BE2C (cell line): ENCODE results near the gene EXTL1.

Experiments used
- DNase-seq: peaks from one replicate; pipeline ENCODE4 v3.0.0-alpha.2; 2020
- H3K27me3 ChIP-seq: fragments of 250-450 bp; sonication (Bioruptor Pico); 2 replicates; pipeline ENCODE4 v1.5.1; 2020; ENCODE audit warnings: mild to moderate bottlenecking
- H3K36me3 ChIP-seq: fragments of 250-450 bp; sonication (Bioruptor Pico); 2 replicates; pipeline ENCODE4 v1.5.1; 2020; ENCODE audit warnings: mild to moderate bottlenecking
- H3K4me1 ChIP-seq: fragments of 250-450 bp; sonication (Bioruptor Pico); 2 replicates; pipeline ENCODE4 v1.5.1; 2020
- H3K4me3 ChIP-seq: 2 replicates; pipeline ENCODE4 v1.5.1; 2011; ENCODE audit warnings: low read depth, low read length
- H3K9me3 ChIP-seq: fragments of 250-450 bp; sonication (Bioruptor Pico); 2 replicates; pipeline ENCODE4 v1.5.1; 2020
- CTCF ChIP-seq: IDR thresholded peaks from 2 replicates; pipeline ENCODE4 v1.5.1; 2012; ENCODE audit warnings: mild to moderate bottlenecking, low read depth, low read length

Gene EXTL1

GRCh38 chr1:26041978-26042377, 20.4 kb downstream of the EXTL1 start:
- H3K4me3 ChIP-seq: no peak overlapping the region
- H3K9me3 ChIP-seq: no peaks in the 10 kb centered on the region
- H3K27me3 ChIP-seq: peaks cover 34% of the 10 kb centered on the region
- DNase-seq: no peak
- no peak for TF ChIP-seq CTCF
- no peaks in the 10 kb centered on the region for H3K36me3 ChIP-seq
- H3K4me1 ChIP-seq: no peaks in the 10 kb centered on the region

- H3K4me3 ChIP-seq: no peak overlapping the region
- H3K4me1 ChIP-seq: no peaks in the 10 kb centered on the region
- no peaks in the 10 kb centered on the region for H3K36me3 ChIP-seq
- no peaks in the 10 kb centered on the region for H3K9me3 ChIP-seq
- DNase-seq: no peak
- no peak for TF ChIP-seq CTCF
- H3K27me3 ChIP-seq: peaks cover 49% of the 10 kb centered on the region
Observed at GRCh38 chr1:26043765-26044164, 22.2 kb downstream of the EXTL1 start.

GRCh38 chr1:26044414-26044813, 22.8 kb downstream of the EXTL1 start:
- H3K9me3 ChIP-seq: no peaks in the 10 kb centered on the region
- TF ChIP-seq CTCF: no peak
- DNase-seq: no peak
- H3K4me3 ChIP-seq: no peak overlapping the region
- peaks cover 51% of the 10 kb centered on the region for H3K27me3 ChIP-seq
- H3K4me1 ChIP-seq: no peaks in the 10 kb centered on the region
- H3K36me3 ChIP-seq: no peaks in the 10 kb centered on the region

- Histone ChIP-seq H3K4me3 (no peak overlapping the region), H3K4me1 (no peaks in the 10 kb centered on the region), H3K9me3 (no peaks in the 10 kb centered on the region), H3K36me3 (no peaks in the 10 kb centered on the region), H3K27me3 (peaks cover 53% of the 10 kb centered on the region)
- TF ChIP-seq CTCF: no peak
- DNase-seq: no peak
Observed at GRCh38 chr1:26044971-26045721, 23.6 kb downstream of the EXTL1 start.

- DNase-seq: no peak
- Histone ChIP-seq H3K4me3 (no peak within 1 kb of the TSS), H3K27me3 (peaks cover 53% of the 10 kb centered on the region)
Observed at GRCh38 chr1:26045722-26046245, 24.2 kb downstream of the EXTL1 start, which contains the start of gene SLC30A2. Gene SLC30A2, minus strand, starts transcription at chr1:26046118. Its CDS starts 222 bp downstream, at chr1:26045896.

More at GRCh38 chr1:26045722-26046245, 24.2 kb downstream of the EXTL1 start, which contains the start of gene SLC30A2:
- Histone ChIP-seq H3K36me3 (no peaks in the 10 kb centered on the region), H3K9me3 (no peaks in the 10 kb centered on the region), H3K4me1 (no peaks in the 10 kb centered on the region)
- TF ChIP-seq CTCF: no peak
